Sigmoid colon (tissue), 7 donors: ENCODE results near the gene SAP30BP. TPM values are rescaled to one million over a fixed set of nuclear protein-coding genes. Genes with fewer than 3 reads are reported as not detected.
A peak's percentile ranks its signal among the peaks of the same experiment; 100 is the strongest.

Experiments
- DNase-seq: peaks from one replicate; pipeline ENCODE4 v3.0.0-alpha.2; 2019
- H3K27ac ChIP-seq, 4 donors: fragments of 200-600 bp; sonication (generic); one replicate each; pipeline ENCODE4 v1.5.1; 2016 to 2019; ENCODE audit warnings: mild to moderate bottlenecking in 1 of 4
- H3K27me3 ChIP-seq, 3 donors: fragments of 200-600 bp; sonication (generic); one replicate each; pipeline ENCODE4 v1.5.1; 2019; ENCODE audit warnings: mild to moderate bottlenecking in 1 of 3
- H3K36me3 ChIP-seq, 4 donors: fragments of 200-600 bp; sonication (generic); one replicate each; pipeline ENCODE4 v1.5.1; 2016 to 2019
- H3K4me1 ChIP-seq, 4 donors: fragments of 200-600 bp; sonication (generic); one replicate each; pipeline ENCODE4 v1.5.1; 2017 to 2019
- H3K4me3 ChIP-seq, 4 donors: fragments of 200-600 bp; sonication (generic); one replicate each; pipeline ENCODE4 v1.5.1; 2017 to 2019; ENCODE audit warnings: mild to moderate bottlenecking in 2 of 4, moderate library complexity in 1 of 4
- H3K9me3 ChIP-seq, 4 donors: fragments of 200-600 bp in 3 of 4; sonication (generic) in 3 of 4; one replicate each; pipeline versions ENCODE4 v1.5.1 to v1.6.1; 2013 to 2019
- EP300 ChIP-seq, 4 donors: sonication (generic); formaldehyde crosslinking; IDR thresholded peaks; one replicate each; pipeline ENCODE4 v1.6.1; 2017; ENCODE audit warnings: antibody characterized with exemption in 4 of 4
- POLR2A ChIP-seq, 2 donors: fragments of 450-650 bp; IDR thresholded peaks; one replicate each; pipeline ENCODE4 v1.6.1; 2016; ENCODE audit warnings: antibody characterized with exemption in 2 of 2, mild to moderate bottlenecking in 2 of 2, moderate library complexity in 2 of 2
- POLR2AphosphoS5 ChIP-seq, 4 donors: sonication (generic); formaldehyde crosslinking; IDR thresholded peaks; one replicate each; pipeline ENCODE4 v1.6.1; 2017; ENCODE audit warnings: antibody characterized with exemption in 4 of 4
- WGBS, 2 donors: extraction: QIAGEN DNeasy Blood & Tissue Kit; methylation state at CpG; one replicate each; pipeline ENCODE4 v1.1.7; 2013; 5-methylcytosine and 5-hydroxymethylcytosine counted together
- intact Hi-C: fragments of 100-400 bp; cut with DNase I; formaldehyde crosslinking; loops from one replicate; pipeline ENCODE4 v1.15.1; 2023
- polyA plus RNA-seq, 3 donors: library from polyadenylated mRNA; stranded (reverse); fragments of 200-250 nt; gene quantifications; one replicate each; pipeline ENCODE4 v1.2.3, GENCODE V29; 2013
- total RNA-seq, 4 donors: library from RNA; depleted of rRNA; stranded (reverse); fragments of >200 nt; gene quantifications; one replicate each; pipeline ENCODE4 v1.1.0, GENCODE V29; 2016
- TF ChIP-seq, protein P1 (sequence below), 4 experiments: fragments of 450-650 bp in 3 of 4; fragments of 200-600 bp in 1 of 4; IDR thresholded peaks; one replicate each; pipeline ENCODE4 v1.5.1; 2016 to 2019; ENCODE audit warnings: antibody characterized with exemption in 4 of 4, mild to moderate bottlenecking in 3 of 4, moderate library complexity in 2 of 4
- donor health status: healthy with polysubstance abuse.
- donor health status: Bipolar disorder and iron deficiency.
- donor health status: healthy.

The SAP30BP gene
- total and polyA plus RNA-seq, 7 donors: 53.2 to 96.9 (median 60.4) TPM

DNA sequence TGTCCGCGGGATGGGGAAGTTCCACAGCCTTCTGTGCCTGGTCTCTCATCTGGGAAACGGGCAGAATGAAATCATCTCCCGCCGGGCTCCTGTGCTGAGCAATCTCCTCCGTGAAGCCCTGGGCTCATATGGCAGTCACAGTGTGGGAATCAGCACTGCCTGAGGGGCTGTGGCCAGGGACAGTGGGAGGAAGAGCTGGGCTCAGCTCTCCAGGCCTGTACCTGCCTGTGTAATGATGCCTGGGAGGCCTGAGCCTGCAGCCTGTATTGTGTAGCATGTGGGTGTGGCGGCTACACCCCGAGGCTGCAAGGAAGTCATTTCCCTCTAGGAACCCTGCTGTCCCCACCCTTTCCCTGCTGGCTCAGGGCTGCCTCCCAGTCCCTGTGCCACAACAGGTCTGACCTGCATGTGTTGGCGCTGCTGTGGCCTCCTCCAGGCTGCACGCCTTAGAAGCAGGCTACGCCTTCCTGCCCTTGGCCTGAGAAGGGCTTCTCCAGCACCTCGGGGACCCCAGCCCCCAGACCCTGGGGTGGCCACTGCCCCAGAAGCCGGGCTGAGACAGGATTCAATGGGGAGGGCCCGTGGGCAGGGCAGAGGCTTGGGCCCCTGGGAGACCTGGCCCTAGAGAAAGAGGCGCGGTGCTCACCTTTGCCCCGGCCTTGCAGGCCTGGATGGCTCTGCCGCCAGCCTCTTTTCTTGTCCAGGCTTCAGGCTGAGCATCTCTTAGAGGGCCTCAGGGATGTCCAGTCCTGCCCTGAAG, 56.2 kb downstream of the SAP30BP start:
- H3K4me1 ChIP-seq: peaks cover 0 to 14% (median 12%) of the 10 kb centered on the region in 4 donors
- peak overlapping the region; percentile 66 to 80 (median 70) for H3K27ac ChIP-seq

DNA sequence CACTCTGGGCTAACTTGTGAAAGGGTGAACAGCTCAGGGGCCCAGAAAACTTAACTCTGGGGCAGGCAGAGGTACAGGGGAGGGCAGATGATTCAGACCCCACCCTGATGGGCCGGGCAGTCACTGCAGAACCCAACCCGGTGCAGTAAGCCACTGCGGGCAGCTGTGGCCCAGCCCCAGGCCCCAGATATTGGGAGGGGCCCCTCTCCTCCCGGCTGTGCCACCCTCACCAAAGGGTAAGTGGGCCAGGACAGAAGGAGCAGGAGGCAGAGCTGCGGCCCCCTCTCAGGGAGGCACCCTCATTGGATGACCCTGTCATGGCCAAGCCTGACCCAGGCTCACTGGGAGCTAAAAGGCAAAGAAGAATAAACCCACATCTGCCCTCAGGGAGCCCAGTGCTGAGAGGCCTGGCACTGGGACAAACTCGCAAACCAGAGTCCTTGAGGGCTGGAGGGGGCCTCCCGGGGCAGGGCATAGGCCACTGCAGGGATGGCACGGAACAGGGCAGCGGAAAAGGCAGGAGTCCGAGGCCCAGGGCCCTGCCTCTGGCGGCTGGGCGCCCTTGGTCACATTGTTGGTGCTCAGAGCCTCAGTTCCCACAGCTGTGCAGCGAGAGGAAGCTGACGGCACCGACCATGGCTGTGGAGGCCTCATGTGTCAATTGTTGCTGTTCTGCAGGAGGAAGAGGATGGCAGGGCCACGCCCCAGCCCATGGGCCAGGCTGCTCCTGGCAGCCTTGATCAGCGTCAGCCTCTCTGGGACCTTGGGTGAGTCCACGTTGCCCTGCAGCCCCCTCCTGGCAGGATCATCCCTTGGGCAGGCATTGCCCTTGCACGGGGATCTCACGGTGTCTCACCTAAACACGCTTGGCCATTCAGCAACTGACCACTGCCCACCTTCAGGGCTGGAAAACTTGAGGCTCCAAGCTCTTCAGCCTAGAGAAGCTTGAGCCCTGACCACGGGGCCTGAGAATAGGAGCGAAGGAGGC, 57.2 kb downstream of the SAP30BP start:
- WGBS, 2 donors: 47 to 75% methylated on average over 23 of the region's 23 CpGs
- TF ChIP-seq, protein P1, sequence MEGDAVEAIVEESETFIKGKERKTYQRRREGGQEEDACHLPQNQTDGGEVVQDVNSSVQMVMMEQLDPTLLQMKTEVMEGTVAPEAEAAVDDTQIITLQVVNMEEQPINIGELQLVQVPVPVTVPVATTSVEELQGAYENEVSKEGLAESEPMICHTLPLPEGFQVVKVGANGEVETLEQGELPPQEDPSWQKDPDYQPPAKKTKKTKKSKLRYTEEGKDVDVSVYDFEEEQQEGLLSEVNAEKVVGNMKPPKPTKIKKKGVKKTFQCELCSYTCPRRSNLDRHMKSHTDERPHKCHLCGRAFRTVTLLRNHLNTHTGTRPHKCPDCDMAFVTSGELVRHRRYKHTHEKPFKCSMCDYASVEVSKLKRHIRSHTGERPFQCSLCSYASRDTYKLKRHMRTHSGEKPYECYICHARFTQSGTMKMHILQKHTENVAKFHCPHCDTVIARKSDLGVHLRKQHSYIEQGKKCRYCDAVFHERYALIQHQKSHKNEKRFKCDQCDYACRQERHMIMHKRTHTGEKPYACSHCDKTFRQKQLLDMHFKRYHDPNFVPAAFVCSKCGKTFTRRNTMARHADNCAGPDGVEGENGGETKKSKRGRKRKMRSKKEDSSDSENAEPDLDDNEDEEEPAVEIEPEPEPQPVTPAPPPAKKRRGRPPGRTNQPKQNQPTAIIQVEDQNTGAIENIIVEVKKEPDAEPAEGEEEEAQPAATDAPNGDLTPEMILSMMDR (IDR thresholded peaks at IDR 0.05): no peak
- TF ChIP-seq POLR2A (IDR thresholded peaks at IDR 0.05): no peak
- no peak for TF ChIP-seq EP300 (IDR thresholded peaks at IDR 0.05)
- no peak for TF ChIP-seq POLR2AphosphoS5 (IDR thresholded peaks at IDR 0.05)
- peak overlapping the region in 3 of 4 donors; percentile 66 to 80 (median 67) for H3K27ac ChIP-seq
- H3K36me3 ChIP-seq: no peaks in the 10 kb centered on the region
- intact Hi-C loops: no loop called here
- H3K4me3 ChIP-seq: no peak overlapping the region
- no peaks in the 10 kb centered on the region for H3K9me3 ChIP-seq
- no peak for DNase-seq
- peaks cover 0 to 14% (median 12%) of the 10 kb centered on the region in 4 donors for H3K4me1 ChIP-seq
- peaks cover 13 to 58% (median 36%) of the 10 kb centered on the region in 3 donors for H3K27me3 ChIP-seq

More for the DNA sequence above, 56.2 kb downstream of the SAP30BP start:
- 13 to 60% methylated on average over 18 of the region's 18 CpGs for WGBS, 2 donors
- Histone ChIP-seq H3K9me3 (no peaks in the 10 kb centered on the region), H3K36me3 (no peaks in the 10 kb centered on the region), H3K27me3 (peaks cover 13 to 59% (median 36%) of the 10 kb centered on the region in 3 donors), H3K4me3 (peak overlapping the region in 3 of 4 donors; percentile 42 to 53 (median 48))
- DNase-seq: no peak
- TF ChIP-seq, protein P1 (IDR thresholded peaks at IDR 0.05): no peak
- TF ChIP-seq POLR2AphosphoS5 (IDR thresholded peaks at IDR 0.05) (peak in 2 of 4 donors; percentile 16 to 61), EP300 (IDR thresholded peaks at IDR 0.05) (no peak), POLR2A (IDR thresholded peaks at IDR 0.05) (peak in 1 of 2 donors; percentile 84)
- intact Hi-C loops: no loop called here

DNA sequence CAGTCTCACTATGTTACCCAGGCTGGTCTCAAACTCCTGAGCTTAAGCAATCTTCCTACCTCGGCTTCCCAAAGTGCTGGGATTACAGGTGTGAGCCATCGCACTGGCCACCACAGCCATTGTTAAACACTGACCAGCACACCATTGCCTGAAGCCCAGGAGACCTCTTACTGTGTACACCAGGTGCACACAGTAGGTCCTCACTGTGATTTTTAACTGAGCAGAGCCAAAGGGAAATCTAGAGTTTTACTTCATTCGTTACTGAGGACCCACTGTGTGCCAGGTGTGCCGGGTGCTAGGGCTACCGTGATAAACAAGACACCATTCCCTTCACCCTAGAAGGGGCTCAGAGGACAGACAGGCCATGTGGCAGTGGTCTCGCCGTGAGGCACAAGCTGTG, 58.4 kb downstream of the SAP30BP start:
- H3K9me3 ChIP-seq: no peaks in the 10 kb centered on the region
- H3K4me3 ChIP-seq: no peak overlapping the region
- no peak for TF ChIP-seq EP300 (IDR thresholded peaks at IDR 0.05)
- TF ChIP-seq, protein P1 (IDR thresholded peaks at IDR 0.05): no peak
- DNase-seq: no peak
- peaks cover 13 to 49% (median 36%) of the 10 kb centered on the region in 3 donors for H3K27me3 ChIP-seq
- H3K4me1 ChIP-seq: peaks cover 0 to 14% (median 12%) of the 10 kb centered on the region in 4 donors
- no peak overlapping the region for H3K27ac ChIP-seq
- no peaks in the 10 kb centered on the region for H3K36me3 ChIP-seq
- intact Hi-C loops: no loop called here
- WGBS, 2 donors: 90 to 94% methylated on average over 7 of the region's 7 CpGs

DNA sequence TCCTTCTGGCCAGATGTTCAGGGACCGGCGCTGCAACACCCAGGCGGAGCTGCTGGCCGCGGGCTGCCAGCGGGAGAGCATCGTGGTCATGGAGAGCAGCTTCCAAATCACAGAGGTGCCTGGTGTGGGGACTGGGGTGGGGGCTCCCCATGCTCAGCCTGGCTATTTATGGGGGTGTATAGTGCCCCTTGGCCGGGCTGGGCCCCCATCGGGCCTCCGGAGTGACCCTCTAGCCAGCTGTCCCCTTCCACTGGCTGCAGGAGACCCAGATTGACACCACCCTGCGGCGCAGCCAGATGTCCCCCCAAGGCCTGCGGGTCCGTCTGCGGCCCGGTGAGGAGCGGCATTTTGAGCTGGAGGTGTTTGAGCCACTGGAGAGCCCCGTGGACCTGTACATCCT, 60.3 kb downstream of the SAP30BP start:
- Histone ChIP-seq H3K27ac (no peak overlapping the region), H3K4me3 (no peak overlapping the region), H3K27me3 (peaks cover 0 to 30% (median 19%) of the 10 kb centered on the region in 3 donors), H3K9me3 (no peaks in the 10 kb centered on the region), H3K4me1 (no peaks in the 10 kb centered on the region), H3K36me3 (no peaks in the 10 kb centered on the region)
- WGBS, 2 donors: 92 to 94% methylated on average over 18 of the region's 18 CpGs
- no peak for DNase-seq
- intact Hi-C loops: no loop called here
- no peak for TF ChIP-seq POLR2A (IDR thresholded peaks at IDR 0.05)
- TF ChIP-seq, protein P1 (IDR thresholded peaks at IDR 0.05): no peak
- no peak for TF ChIP-seq EP300 (IDR thresholded peaks at IDR 0.05)
- TF ChIP-seq POLR2AphosphoS5 (IDR thresholded peaks at IDR 0.05): no peak
